H1 (cell line): ENCODE measurements around the gene PRRT2. TPM values are rescaled to one million over a fixed set of nuclear protein-coding genes. Genes with fewer than 3 reads are reported as not detected.
A peak's percentile ranks its signal among the peaks of the same experiment; 100 is the strongest.

Source experiments
- CBX8 ChIP-seq: fragments of 300-800, 300-1000 bp; sonication (generic); IDR thresholded peaks from 2 replicates; pipeline ENCODE4 v1.7.1; 2016; ENCODE audit warnings: low read depth, low read length, borderline replicate concordance
- CEBPB ChIP-seq: IDR thresholded peaks from 2 replicates; pipeline ENCODE4 v1.6.1; 2012; ENCODE audit warnings: low read depth, low read length
- CREB1 ChIP-seq: IDR thresholded peaks from 2 replicates; pipeline ENCODE4 v1.6.1; 2012; ENCODE audit warnings: inconsistent platforms
- CTCF ChIP-seq, 3 experiments: IDR thresholded peaks; 1 replicate in 2 of 3; 2 replicates in 1 of 3; pipeline versions ENCODE4 v1.5.1 to v1.6.1; 2011; ENCODE audit warnings: low read length in 3 of 3, mild to moderate bottlenecking in 3 of 3, inconsistent platforms in 2 of 3, low read depth in 1 of 3, moderate library complexity in 1 of 3; ENCODE audit not compliant: insufficient read depth in 1 of 3; ENCODE audit errors: control extremely low read depth in 1 of 3
- EP300 ChIP-seq, 2 experiments: IDR thresholded peaks; 1 replicate in 1 of 2; 2 replicates in 1 of 2; pipeline ENCODE4 v1.6.1; 2011 to 2012; ENCODE audit warnings: low read depth in 2 of 2, low read length in 2 of 2, mild to moderate bottlenecking in 2 of 2, borderline replicate concordance in 1 of 2, inconsistent platforms in 1 of 2, moderate library complexity in 1 of 2
- GTF2F1 ChIP-seq: IDR thresholded peaks from 2 replicates; pipeline ENCODE4 v1.6.1; 2012; ENCODE audit warnings: low read depth, low read length, improper control_type of control experiment, borderline replicate concordance
- KDM5A ChIP-seq: fragments of 200-600 bp; IDR thresholded peaks from 2 replicates; pipeline ENCODE4 v1.7.1; 2012; ENCODE audit warnings: mild to moderate bottlenecking, low read length, inconsistent platforms, mixed read lengths
- POLR2A ChIP-seq, 2 experiments: IDR thresholded peaks; 1 replicate in 1 of 2; 2 replicates in 1 of 2; pipeline ENCODE4 v1.6.1; 2011; ENCODE audit warnings: low read depth in 2 of 2, low read length in 2 of 2, mild to moderate bottlenecking in 2 of 2; ENCODE audit errors: control extremely low read depth in 1 of 2
- RBBP5 ChIP-seq: IDR thresholded peaks from 2 replicates; pipeline ENCODE4 v1.7.1; 2012; ENCODE audit warnings: low read depth, mild to moderate bottlenecking, inconsistent platforms, low read length, moderate library complexity, borderline replicate concordance
- RXRA ChIP-seq: IDR thresholded peaks from 2 replicates; pipeline ENCODE4 v1.6.1; 2011; ENCODE audit warnings: low read depth, mild to moderate bottlenecking, low read length, moderate library complexity; ENCODE audit not compliant: insufficient read depth
- SIX5 ChIP-seq: IDR thresholded peaks from 2 replicates; pipeline ENCODE4 v1.6.1; 2011; ENCODE audit warnings: mild to moderate bottlenecking, low read depth, low read length
- SUZ12 ChIP-seq: fragments of 200-600 bp; sonication (generic); IDR thresholded peaks from 2 replicates; pipeline ENCODE4 v1.6.1; 2012; ENCODE audit warnings: mild to moderate bottlenecking, inconsistent platforms, low read length, moderate library complexity, mixed read lengths
- TBP ChIP-seq: IDR thresholded peaks from 2 replicates; pipeline ENCODE4 v1.6.1; 2011; ENCODE audit warnings: low read depth, low read length, improper control_type of control experiment
- TCF12 ChIP-seq: IDR thresholded peaks from 2 replicates; pipeline ENCODE4 v1.6.1; 2011; ENCODE audit warnings: low read depth, mild to moderate bottlenecking, low read length
- polyA plus RNA-seq, 7 experiments: library from polyadenylated mRNA; depleted of rRNA in 3 of 7; stranded (reverse) in 5 of 7; unstranded in 2 of 7; fragments of >200 nt in 5 of 7; fragments of 200-250 nt in 2 of 7; gene quantifications; 1 replicate in 5 of 7; 2 replicates in 1 of 7; 4 replicates in 1 of 7; pipeline versions ENCODE4 v1.2.1 to v1.2.3, GENCODE V29; 2011 to 2013; ENCODE audit warnings: missing spikeins in 2 of 7, mixed read lengths in 2 of 7
- total RNA-seq: library from RNA; stranded (reverse); fragmentation: NEBNext Ultra II Directional; extraction: Animal tissue kit (Norgen Biotek cat#: 25700); gene quantifications from 2 replicates; pipeline ENCODE4 v1.2.1, GENCODE V29; 2021

PRRT2 gene
- total and polyA plus RNA-seq, 2 of the 8 experiments (the other 6 are each of a cell fraction or from before 2014, with no cell fraction given), result 12.8 to 32.6 TPM

DNA sequence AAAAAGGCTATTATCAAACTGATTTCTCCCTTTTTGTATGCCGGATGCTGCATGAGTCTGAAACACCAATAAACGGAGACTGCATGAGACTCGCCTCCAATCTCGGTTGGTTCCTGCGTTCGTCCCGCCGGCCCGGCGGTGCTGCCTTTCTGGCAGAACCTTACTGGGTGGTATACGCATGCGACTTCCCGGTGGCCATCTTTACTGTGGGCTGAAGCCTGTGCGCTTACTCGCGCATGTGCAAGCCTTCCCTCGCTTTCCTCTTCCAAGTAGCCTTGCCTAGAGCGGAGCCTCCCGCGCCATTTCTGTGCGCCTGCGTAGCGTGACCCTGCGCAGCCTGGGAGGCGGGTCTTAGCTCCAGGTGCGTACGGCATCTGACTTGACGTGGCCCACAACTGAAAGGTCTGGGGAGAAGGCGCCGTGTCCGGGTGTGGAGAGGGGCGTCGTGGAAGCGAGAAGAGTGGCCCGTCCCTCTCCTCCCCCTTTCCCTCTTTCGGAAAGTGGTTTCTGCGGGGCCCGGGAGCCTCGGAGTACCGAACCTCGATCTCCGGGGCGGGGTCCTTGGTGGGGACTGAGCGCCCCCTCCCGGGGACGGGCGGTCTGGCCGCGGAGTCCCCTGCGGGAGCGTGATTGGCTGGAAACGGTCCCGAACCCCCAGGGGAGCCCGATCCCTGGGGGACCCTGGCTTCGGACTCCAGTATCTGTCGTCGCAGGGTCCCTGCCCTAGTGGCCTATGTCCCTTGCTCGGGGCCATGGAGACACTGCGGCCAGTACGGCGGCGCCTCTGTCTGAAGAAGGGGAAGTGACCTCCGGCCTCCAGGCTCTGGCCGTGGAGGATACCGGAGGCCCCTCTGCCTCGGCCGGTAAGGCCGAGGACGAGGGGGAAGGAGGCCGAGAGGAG lies 4.0 kb downstream of the PRRT2 start, which contains the start of gene PAGR1 (continued):
- TF ChIP-seq TCF12 (0 out of 2 replicates have a peak, but pooled peaks have one; percentile 46), CEBPB (no peak), RBBP5 (peak; percentile 59), TBP (peak; percentile 87), RXRA (no peak), KDM5A (peak; percentile 59; the same call in 1 of the 2 replicates), SUZ12 (no peak), EP300 (IDR thresholded peaks at IDR 0.05; ENCODE audit: borderline replicate concordance in 1 of 2, low read depth in 2 of 2, low read length in 2 of 2) (no peak), CBX8 (no peak), CREB1 (peak; percentile 95), GTF2F1 (no peak; the same call in 1 of the 2 replicates), CTCF (IDR thresholded peaks at IDR 0.05; ENCODE audit: control extremely low read depth in 1 of 3, insufficient read depth in 1 of 3, low read depth in 1 of 3, low read length in 3 of 3) (peak in 2 of 3 experiments; percentile 71 to 78; a peak in 3 of 4 replicates), SIX5 (peak; percentile 47), POLR2A (IDR thresholded peaks at IDR 0.05; ENCODE audit: control extremely low read depth in 1 of 2, low read depth in 2 of 2, low read length in 2 of 2) (peak in 1 of 2 experiments; percentile 86; a peak in 2 of 3 replicates)
- TF ChIP-seq, all 59 proteins: peak for 27
